Stimulated activated CD8-positive, alpha-beta memory T cell treated with anti-CD3 and anti-CD28 coated beads, Interleukin-2, amount 100 ng/mL, for 1 hour (primary cell): Measurements from ENCODE around the gene TEX261.
"Not testable (repeated sequence)": the region's sequence is repeated elsewhere in the genome, so short reads cannot be mapped to it uniquely, and the experiment has no call there.

Experiments used
- DNase-seq, 2 donors: peaks; one replicate each; pipeline ENCODE4 v3.0.0-alpha.2; 2020; ENCODE audit warnings: low read depth in 2 of 2

The TEX261 gene

DNA sequence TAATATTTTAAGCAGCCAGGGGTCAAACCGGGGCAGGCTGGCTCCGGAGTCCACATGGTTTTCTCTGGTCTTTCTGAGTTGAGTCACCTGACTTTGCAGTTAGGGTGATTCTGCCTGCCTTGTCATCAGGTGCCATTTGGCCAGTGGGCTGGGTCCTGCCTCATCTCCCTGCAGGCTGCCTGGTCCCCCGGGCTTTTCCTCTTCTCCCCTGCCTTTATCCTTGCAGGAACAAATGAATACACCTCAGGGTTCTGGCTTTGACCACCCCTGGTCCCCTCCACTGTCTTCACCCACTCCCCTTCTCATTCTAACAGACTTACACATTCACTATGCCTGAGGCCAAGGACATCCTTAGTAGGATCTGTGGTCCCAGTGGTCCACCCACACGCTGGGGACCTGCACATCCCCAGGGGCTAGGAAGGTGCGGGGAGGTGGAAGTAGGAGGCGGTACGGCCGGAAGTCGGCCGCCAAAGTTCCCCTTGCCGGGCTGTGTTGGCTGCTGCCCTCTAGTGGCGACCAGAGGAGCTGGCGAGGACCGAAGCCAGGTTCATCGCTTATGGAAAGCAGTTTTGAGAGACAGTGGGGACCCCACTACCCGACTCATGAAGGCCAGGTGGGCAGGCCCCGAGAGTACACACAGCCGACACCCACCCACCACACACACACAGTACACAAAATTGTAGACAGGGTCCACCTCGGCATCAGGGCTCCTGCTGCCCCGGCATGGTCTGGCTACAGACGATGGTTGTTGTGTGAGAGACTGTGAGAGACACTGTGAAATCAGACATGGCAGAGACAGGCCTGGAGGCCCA, 6.3 kb upstream of the TEX261 start:
- DNase-seq: peak; percentile 60 to 65

DNA sequence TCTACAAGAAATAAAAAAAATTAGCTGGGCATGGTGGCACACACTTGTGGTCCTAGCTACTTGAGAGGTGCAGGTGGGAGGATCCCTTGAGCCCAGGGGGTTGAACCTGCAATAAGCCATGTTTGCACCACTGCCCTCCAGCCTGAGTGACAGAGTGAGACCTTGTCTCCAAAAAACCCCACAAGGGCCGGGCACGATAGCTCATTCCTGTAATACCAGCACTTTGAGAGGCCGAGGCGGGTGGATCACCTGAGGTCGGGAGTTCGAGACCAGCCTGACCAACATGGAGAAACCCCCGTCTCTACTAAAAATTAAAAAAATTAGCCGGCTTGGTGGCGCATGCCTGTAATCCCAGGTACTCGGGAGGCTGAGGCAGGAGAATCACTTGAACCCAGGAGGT, 5.3 kb upstream of the TEX261 start:
- DNase-seq: not testable (repeated sequence)

DNA sequence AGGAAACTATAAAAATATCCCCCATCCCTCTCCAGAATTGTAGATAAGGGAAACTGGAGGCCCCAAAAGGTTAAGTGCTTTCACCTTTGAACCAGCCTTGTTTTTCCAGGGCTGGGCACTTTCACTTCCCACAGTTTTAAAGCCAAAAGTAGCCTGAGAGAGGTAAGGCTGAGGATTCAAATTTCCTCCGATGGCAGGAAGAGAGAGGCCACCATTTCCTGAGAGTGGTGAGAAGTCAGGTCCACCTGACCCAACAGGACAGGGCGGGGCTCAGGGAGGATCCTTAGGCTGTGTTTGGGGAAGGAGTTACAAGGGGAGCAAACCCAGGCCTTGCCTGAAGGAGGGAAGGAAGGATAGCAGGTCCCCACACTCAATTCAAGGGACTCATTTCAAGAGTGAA, 4.7 kb upstream of the TEX261 start:
- DNase-seq: no peak

DNA sequence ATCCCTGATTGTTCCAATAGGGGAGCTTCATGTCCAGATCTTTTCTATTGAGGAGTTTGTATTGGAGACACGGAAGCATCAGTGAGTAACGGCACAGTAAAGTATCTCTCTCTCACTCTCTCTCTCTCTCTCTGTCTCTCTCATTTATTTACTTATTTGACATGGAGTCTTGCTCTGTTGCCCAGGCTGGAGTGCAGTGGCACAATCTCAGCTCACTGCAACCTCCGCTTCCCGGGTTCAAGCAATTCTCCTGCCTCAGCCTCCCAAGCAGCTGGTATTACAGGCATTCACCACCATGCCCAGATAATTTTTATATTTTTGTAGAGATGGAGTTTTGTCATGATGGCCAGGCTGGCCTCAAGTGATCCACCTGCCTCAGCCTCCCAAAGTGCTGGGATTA, 4.2 kb upstream of the TEX261 start:
- not testable (repeated sequence) for DNase-seq

GRCh38 chr2:70995426-70995729, 705 bp upstream of the TEX261 start:
- peak; percentile 14 to 38 for DNase-seq

DNA sequence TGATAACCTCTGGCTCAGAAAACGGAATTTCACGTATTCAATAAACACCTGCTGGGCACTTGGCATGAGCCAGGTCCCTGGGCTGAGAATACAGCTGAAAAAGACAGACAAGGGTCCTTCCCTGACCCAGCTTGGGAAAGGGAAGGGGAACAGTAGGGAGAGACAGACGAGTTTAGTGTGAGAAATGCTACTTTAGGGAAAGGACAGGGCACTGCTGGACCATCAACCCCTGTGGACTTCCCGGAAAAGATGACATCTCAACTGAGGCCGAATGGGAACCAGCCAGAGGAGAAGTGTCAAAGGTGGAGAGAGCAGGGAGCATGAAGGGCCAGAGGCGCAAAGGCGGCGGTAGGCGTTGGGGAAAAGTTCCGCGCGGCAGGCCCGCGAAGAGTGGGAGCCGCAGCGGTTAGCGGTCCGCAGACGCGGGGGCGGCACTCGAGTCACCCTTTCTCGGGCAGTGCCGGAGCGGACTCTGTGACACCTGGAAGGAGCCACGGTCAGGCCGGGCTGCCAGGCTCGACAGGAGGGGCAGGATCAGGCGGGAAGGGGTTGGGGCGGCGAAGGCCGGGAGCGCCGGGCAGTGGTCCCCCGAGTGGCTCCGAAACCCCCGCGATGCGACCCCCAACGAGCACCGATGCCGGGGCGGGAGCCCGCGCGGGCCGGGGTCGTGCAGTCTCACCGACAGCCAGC, 519 bp downstream of the TEX261 start:
- DNase-seq: peak in 1 of 2 donors; percentile 8

- DNase-seq: no peak
Measured at GRCh38 chr2:70992945-70993853, 1.5 kb downstream of the TEX261 start.

DNA sequence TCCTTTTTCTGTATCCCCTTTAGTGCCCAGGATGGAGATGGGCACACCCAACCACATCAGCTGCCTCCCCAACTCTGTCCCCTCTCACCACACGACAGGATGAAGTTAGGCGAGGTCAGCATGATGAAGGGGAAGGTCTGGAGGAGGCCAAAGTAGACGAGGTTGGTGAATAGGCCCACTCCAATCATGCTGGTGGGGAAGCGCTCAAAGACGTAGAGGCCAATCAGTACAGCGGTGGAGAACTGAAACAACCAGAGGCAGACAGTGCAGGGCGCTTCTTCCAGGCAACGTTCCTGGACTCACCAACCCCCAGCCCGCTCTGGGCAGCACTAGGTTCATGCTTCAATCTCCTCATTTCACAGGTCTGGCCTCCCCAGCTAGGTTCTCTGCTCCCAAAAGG, 2.9 kb downstream of the TEX261 start:
- DNase-seq: no peak

DNA sequence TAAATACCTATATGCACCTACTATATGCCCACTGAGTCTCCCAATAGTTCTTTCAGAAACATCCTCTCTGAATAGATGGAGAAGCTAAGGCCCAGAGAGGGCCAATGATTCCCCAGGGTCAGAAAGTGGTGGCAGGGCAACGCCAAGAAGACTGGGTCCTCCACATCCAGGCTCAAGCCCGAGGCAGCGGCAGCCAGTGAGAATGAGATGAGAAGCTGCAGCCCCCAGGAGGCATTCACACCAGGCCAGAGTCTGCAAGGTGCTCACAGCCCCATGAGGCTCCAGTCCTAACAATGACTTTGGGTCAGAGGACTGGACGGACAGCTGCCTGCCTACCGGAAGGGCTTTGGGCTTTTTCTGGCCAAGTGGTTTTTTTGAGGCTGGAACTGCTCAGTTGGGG, 3.5 kb downstream of the TEX261 start:
- no peak for DNase-seq

DNA sequence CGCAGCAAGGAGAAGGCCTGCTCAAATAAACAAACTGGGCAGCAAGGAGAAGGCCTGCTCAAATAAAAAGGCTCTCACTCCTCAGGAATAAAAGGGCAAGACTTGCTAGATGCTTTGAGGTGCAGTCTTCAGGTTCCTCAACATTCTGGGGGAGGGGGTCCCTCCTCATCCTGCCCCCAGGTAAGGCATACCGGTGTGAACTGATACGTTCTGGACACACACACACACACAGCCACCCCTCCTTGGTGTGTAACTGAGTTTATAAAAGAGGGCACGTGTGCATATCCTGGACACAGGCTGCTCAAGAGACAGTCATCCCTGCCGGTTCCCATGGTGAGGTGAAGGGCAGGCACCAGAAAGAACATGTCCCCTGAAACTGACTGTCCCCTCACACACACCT, 4.5 kb downstream of the TEX261 start:
- no peak for DNase-seq

DNA sequence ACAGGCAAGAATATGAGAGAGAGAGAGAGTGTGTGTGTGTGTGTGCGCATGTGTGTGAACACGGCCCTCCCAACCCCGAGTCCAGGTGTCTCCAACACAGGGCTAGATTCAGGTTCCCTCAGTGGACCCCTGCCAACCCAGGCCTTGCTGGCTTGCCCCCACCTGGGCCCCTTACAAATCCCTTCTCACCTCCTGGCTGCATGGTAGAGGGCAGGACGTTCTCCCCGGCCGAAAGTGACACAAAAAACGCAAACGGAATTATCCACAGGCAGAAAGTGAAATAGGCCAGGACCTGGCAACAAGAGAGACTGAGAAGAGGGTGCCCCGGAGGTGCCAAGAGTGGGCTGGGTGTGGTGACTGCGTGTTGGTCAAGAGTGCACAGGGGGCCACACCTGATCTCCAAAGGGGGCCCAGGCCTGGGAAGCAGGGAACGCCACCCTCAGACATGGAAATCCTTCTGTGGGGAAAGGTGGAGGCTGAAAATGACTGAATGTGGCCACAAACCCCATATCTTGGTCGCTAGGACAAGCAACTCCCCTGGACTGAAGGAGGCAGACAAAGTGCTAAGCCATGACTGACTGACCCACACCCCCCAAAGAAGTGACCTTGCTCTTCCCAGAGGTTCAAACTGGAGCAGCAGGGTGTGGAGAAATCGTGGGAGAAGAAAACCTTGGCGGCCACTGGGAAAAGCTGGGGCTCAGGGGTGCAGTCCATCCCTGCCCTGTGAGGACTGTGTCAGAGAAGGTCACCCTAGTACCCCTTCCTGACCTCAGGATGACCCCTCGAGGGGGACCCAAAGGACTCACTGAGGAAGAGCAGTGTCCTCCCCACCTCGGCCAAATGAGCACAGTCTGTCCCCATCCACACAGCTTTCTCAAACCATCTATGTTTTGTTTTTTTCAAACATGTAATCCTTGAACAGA, 5.7 kb downstream of the TEX261 start:
- DNase-seq: no peak

DNA sequence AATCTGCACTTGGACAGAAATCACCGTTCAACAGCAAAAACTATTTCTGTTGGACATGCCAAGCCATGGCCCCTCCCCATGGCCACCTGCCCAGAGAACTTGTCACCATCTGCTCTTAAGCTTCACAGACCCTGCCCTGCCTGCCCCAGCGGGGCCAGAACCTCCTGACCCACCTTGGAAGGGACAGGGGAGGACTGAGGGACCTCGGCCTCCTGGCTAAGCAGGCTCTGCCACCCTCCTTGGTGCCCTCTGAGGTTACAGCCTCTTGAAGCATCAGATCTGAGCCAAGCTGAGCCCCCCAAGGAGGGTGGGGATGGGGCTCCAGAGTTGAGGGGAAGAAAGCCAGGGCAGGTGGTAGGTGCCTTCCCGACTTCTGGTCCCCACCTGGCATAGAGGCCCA, 6.5 kb downstream of the TEX261 start:
- no peak for DNase-seq

GRCh38 chr2:70987386-70987785, 7.3 kb downstream of the TEX261 start:
- DNase-seq: no peak

GRCh38 chr2:70986499-70987189, 8.0 kb downstream of the TEX261 start:
- no peak for DNase-seq

- DNase-seq: no peak
Measured at GRCh38 chr2:70985956-70986355, 8.7 kb downstream of the TEX261 start.

DNA sequence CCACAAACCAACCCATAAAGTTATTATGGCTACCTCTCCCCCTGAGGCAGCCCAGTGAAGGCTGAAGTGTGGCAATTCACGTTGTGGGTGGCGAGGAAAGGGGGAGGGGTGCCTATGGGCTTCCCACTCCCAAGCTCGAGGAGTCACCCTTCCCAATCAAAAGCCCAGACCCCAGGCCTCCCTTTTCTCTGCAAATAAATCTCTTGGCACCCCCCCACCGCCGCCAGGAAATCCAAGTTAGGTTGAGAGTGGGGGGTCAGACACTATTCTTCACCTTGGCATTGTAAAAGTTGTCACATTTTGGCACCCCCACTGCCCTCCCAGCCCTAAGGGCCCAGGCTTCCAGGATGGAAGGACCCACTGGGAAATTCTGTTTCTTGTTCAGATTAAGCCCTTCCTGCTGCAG, 9.4 kb downstream of the TEX261 start:
- DNase-seq: no peak

- DNase-seq: peak; percentile 53 to 75
Measured at GRCh38 chr2:70984576-70985282, 9.9 kb downstream of the TEX261 start.

DNA sequence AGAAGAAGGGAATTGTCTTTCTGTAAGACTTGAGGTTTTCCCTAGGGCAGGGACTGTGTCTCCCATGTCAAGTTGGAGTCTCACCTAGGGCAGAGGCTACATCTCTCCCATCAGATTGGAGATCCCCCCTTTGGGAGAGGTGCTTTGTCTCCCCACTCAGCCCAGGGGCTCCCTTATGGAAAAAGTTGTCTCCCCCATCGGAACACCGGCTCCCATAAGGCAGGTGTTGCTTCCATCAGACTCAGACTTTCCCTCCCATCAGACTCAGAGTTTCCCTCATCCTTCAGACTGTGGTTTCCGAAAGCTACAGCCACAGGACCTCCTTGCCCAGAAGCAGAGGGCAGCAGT, 10.5 kb downstream of the TEX261 start:
- no peak for DNase-seq

DNA sequence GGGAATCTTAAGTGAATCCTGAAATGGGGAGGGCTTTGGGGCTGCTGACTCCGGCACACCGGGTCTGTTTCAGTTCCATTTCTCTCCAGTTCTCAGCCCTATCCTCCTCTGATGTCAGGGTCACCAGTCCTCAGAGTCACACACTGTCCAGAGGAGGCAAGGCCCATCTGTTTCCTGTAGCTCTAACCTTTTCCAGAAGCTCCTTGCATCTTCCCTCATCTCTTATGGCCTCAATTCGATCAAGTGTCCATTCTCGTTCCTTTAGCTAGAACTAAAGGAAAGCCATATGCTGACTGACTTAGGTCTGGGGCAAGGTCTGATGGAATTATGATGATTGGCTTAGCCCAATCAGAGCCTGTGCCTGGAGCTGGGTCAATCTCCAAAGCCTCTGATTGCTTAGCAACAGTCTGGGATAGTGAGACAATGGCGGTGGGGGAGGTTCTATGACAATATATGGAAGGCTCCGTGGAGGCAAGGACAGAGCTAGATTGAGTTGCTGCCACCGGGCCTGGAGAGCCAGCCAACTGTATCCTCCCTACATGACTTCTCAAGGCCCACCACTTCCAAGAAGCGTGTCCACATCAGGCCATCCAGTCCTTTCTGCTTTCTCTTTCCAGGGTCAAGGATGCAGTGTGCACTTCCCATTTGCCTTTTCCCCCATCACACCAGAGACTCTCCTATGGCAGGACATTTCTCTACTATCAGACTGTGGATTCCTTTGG, 11.0 kb downstream of the TEX261 start:
- no peak for DNase-seq

DNA sequence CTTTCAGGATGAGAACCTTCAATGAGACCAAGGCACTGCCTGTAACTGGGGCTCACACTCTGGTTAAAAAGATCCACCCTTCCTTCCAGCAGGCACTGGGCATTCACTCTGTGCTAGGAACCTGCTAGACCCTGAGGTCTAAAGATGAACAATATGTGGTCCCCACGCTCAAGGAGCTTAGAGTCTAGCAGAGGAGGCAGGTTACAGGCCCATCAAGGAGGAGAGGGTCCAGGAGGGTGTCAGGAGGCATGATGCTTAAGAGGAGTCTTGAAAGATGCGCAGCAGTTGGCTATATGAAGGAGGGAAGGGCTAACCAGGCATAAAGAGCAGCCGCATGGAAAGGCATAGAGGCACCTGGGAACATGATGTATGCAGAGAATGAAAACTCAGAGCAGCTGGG, 11.7 kb downstream of the TEX261 start:
- DNase-seq: no peak
